ENCODE results near the gene ITGAL. TPM values are rescaled to one million over a fixed set of nuclear protein-coding genes. Genes with fewer than 3 reads are reported as not detected.

The ITGAL gene
- total and polyA plus RNA-seq, 2 of the 13 experiments (the other 11 are each of a cell fraction or from before 2014, with no cell fraction given), result 0.86 to 1.2 TPM

GRCh38 chr16:30534368-30535105 is 62.0 kb downstream of the ITGAL start, which contains the start of gene ZNF747 (continued):
- TF ChIP-seq SOX6 (IDR thresholded peaks at IDR 0.05) (no peak), SOX6 (CRISPR knock-in tag; IDR thresholded peaks at IDR 0.05) (peak; percentile 78), ZNF335 (CRISPR knock-in tag; IDR thresholded peaks at IDR 0.05) (peak; percentile 93), ZBTB7B (CRISPR knock-in tag; IDR thresholded peaks at IDR 0.05) (peak; percentile 95), LCORL (IDR thresholded peaks at IDR 0.05) (no peak), LCORL (CRISPR knock-in tag; IDR thresholded peaks at IDR 0.05) (0 out of 2 replicates have a peak, but pooled peaks have one; percentile 7), HIC2 (CRISPR knock-in tag; IDR thresholded peaks at IDR 0.05; ENCODE audit: low read depth) (peak; percentile 42; the same call in 1 of the 2 replicates), KDM2A (CRISPR knock-in tag; IDR thresholded peaks at IDR 0.05; ENCODE audit: borderline replicate concordance, low read depth) (peak; percentile 97), YEATS4 (CRISPR knock-in tag; IDR thresholded peaks at IDR 0.05; ENCODE audit: borderline replicate concordance) (peak; percentile 94; the same call in 1 of the 2 replicates), ZFP90 (CRISPR knock-in tag; IDR thresholded peaks at IDR 0.05; ENCODE audit: borderline replicate concordance) (no peak; the same call in 1 of the 2 replicates), CCAR2 (optimal IDR thresholded peaks at IDR 0.05; ENCODE audit: low read depth, low read length) (no peak), ZNF264 (CRISPR knock-in tag; IDR thresholded peaks at IDR 0.05) (no peak; the same call in 1 of the 2 replicates), MAZ (IDR thresholded peaks at IDR 0.05; ENCODE audit: borderline replicate concordance, low read depth, low read length) (peak; percentile 97), MAZ (CRISPR knock-in tag; IDR thresholded peaks at IDR 0.05; ENCODE audit: low read depth) (peak; percentile 96), ZNF10 (CRISPR knock-in tag; IDR thresholded peaks at IDR 0.05; ENCODE audit: borderline replicate concordance, low read depth) (no peak), NAIF1 (CRISPR knock-in tag; IDR thresholded peaks at IDR 0.05; ENCODE audit: borderline replicate concordance) (peak; percentile 78; the same call in 1 of the 2 replicates), CREB1 (IDR thresholded peaks at IDR 0.05) (peak; percentile 69), CREB1 (CRISPR knock-in tag; IDR thresholded peaks at IDR 0.05) (peak; percentile 91), SYNCRIP (IDR thresholded peaks at IDR 0.05; ENCODE audit: insufficient read depth, low read depth, low read length) (no peak), CREBL2 (CRISPR knock-in tag; IDR thresholded peaks at IDR 0.05; ENCODE audit: borderline replicate concordance) (peak; percentile 87; the same call in 1 of the 2 replicates), ZNF709 (CRISPR knock-in tag; IDR thresholded peaks at IDR 0.05) (peak; percentile 59; the same call in 1 of the 2 replicates)
- TF ChIP-seq, protein P1, sequence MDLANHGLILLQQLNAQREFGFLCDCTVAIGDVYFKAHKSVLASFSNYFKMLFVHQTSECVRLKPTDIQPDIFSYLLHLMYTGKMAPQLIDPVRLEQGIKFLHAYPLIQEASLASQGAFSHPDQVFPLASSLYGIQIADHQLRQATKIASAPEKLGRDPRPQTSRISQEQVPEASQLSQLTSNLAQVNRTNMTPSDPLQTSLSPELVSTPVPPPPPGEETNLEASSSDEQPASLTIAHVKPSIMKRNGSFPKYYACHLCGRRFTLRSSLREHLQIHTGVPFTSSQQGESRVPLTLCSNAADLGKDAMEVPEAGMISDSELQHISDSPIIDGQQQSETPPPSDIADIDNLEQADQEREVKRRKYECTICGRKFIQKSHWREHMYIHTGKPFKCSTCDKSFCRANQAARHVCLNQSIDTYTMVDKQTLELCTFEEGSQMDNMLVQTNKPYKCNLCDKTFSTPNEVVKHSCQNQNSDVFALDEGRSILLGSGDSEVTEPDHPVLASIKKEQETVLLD (CRISPR knock-in tag; IDR thresholded peaks at IDR 0.05; ENCODE audit: low read depth), result peak; percentile 77
- TF ChIP-seq, protein P2, sequence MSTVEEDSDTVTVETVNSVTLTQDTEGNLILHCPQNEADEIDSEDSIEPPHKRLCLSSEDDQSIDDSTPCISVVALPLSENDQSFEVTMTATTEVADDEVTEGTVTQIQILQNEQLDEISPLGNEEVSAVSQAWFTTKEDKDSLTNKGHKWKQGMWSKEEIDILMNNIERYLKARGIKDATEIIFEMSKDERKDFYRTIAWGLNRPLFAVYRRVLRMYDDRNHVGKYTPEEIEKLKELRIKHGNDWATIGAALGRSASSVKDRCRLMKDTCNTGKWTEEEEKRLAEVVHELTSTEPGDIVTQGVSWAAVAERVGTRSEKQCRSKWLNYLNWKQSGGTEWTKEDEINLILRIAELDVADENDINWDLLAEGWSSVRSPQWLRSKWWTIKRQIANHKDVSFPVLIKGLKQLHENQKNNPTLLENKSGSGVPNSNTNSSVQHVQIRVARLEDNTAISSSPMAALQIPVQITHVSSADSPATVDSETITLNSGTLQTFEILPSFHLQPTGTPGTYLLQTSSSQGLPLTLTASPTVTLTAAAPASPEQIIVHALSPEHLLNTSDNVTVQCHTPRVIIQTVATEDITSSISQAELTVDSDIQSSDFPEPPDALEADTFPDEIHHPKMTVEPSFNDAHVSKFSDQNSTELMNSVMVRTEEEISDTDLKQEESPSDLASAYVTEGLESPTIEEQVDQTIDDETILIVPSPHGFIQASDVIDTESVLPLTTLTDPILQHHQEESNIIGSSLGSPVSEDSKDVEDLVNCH (CRISPR knock-in tag; IDR thresholded peaks at IDR 0.05), result no peak
- TF ChIP-seq, protein P3, sequence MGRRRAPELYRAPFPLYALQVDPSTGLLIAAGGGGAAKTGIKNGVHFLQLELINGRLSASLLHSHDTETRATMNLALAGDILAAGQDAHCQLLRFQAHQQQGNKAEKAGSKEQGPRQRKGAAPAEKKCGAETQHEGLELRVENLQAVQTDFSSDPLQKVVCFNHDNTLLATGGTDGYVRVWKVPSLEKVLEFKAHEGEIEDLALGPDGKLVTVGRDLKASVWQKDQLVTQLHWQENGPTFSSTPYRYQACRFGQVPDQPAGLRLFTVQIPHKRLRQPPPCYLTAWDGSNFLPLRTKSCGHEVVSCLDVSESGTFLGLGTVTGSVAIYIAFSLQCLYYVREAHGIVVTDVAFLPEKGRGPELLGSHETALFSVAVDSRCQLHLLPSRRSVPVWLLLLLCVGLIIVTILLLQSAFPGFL (CRISPR knock-in tag; IDR thresholded peaks at IDR 0.05), result no peak
